GM12864 (cell line): ENCODE measurements around the gene SPRED1.

Experiments used
- DNase-seq: peaks from one replicate; pipeline ENCODE4 v3.0.0-alpha.2; 2011; ENCODE audit warnings: low read depth
- H3K4me3 ChIP-seq: 2 replicates; pipeline ENCODE4 v1.5.1; 2011; ENCODE audit warnings: mild to moderate bottlenecking, low read depth, low read length, control low read depth
- CTCF ChIP-seq: IDR thresholded peaks from 2 replicates; pipeline ENCODE4 v1.5.1; 2011; ENCODE audit warnings: low read depth, mild to moderate bottlenecking, moderate library complexity, low read length, control low read depth, inconsistent platforms; ENCODE audit errors: missing control alignments

Gene SPRED1

GRCh38 chr15:38406436-38406835 lies 153.8 kb downstream of the SPRED1 start:
- TF ChIP-seq CTCF, result no peak
- no peak overlapping the region for H3K4me3 ChIP-seq

More at GRCh38 chr15:38406436-38406835, 153.8 kb downstream of the SPRED1 start:
- no peak for DNase-seq
